ENCODE results near the gene AOPEP.

AOPEP gene

DNA sequence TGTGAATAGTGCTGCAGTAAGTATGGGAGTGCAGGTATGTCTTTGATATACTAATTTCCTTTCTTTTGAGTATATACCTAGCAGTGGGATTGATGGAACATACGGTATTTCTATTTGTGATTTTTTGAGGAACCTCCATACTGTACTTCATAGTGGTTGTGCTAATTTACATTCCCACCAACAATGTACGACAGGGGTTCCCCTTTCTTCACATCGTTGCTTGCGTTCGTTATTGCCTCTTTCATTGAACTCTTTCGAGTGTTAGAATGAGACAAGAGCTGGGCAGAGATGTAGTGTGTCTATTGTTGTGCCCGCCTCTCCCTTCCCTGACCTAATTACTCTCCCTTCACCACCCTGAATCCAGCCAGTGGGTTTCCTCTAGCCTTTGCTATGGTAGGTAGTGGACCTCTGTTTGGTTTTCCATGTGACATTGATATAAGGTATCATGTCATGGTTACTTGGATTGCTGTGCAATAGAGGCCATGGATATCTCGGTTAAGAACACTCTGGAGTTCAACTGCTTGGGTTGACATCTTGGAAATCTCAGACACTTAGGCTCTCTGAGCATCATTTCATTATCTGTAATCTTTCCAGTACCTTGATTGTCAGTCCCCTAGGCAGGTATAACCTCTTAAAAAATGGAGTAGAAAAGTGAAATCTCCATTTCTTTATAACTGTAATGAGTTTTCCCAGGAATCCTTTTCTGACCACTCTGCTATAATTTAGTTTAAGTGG, 19.5 kb downstream of the AOPEP start:
- Histone ChIP-seq H3F3A (ENCODE audit: insufficient read depth, low read length) (no peaks in the 10 kb centered on the region), H3K9me2 (replicated peaks; ENCODE audit: insufficient read depth, low read length) (no peaks in the 10 kb centered on the region), H3K9ac (ENCODE audit: low read length) (no peak overlapping the region), H3K4me2 (ENCODE audit: low read depth, low read length) (no peak overlapping the region), H3K27ac (ENCODE audit: low read length) (no peak overlapping the region), H3K9me3 (replicated peaks; ENCODE audit: insufficient read depth, low read length) (no peaks in the 10 kb centered on the region), H3K36me3 (replicated peaks; ENCODE audit: insufficient read depth, low read length) (no peaks in the 10 kb centered on the region), H3K4me3 (ENCODE audit: low read length) (no peak overlapping the region), H3K27me3 (replicated peaks; ENCODE audit: insufficient read depth, low read length) (no peaks in the 10 kb centered on the region), H3K79me2 (ENCODE audit: low read length) (no peaks in the 10 kb centered on the region), H3K4me1 (ENCODE audit: low read length) (no peaks in the 10 kb centered on the region), H4K20me1 (ENCODE audit: insufficient read depth, low read length) (no peaks in the 10 kb centered on the region), H2AFZ (ENCODE audit: low read length) (no peak overlapping the region)
- no peak for DNase-seq
- TF ChIP-seq, protein P1, sequence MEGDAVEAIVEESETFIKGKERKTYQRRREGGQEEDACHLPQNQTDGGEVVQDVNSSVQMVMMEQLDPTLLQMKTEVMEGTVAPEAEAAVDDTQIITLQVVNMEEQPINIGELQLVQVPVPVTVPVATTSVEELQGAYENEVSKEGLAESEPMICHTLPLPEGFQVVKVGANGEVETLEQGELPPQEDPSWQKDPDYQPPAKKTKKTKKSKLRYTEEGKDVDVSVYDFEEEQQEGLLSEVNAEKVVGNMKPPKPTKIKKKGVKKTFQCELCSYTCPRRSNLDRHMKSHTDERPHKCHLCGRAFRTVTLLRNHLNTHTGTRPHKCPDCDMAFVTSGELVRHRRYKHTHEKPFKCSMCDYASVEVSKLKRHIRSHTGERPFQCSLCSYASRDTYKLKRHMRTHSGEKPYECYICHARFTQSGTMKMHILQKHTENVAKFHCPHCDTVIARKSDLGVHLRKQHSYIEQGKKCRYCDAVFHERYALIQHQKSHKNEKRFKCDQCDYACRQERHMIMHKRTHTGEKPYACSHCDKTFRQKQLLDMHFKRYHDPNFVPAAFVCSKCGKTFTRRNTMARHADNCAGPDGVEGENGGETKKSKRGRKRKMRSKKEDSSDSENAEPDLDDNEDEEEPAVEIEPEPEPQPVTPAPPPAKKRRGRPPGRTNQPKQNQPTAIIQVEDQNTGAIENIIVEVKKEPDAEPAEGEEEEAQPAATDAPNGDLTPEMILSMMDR (IDR thresholded peaks at IDR 0.05; ENCODE audit: low read length) = no peak
- TF ChIP-seq EZH2 (optimal IDR thresholded peaks at IDR 0.05; ENCODE audit: low read depth, low read length) = no peak

DNA sequence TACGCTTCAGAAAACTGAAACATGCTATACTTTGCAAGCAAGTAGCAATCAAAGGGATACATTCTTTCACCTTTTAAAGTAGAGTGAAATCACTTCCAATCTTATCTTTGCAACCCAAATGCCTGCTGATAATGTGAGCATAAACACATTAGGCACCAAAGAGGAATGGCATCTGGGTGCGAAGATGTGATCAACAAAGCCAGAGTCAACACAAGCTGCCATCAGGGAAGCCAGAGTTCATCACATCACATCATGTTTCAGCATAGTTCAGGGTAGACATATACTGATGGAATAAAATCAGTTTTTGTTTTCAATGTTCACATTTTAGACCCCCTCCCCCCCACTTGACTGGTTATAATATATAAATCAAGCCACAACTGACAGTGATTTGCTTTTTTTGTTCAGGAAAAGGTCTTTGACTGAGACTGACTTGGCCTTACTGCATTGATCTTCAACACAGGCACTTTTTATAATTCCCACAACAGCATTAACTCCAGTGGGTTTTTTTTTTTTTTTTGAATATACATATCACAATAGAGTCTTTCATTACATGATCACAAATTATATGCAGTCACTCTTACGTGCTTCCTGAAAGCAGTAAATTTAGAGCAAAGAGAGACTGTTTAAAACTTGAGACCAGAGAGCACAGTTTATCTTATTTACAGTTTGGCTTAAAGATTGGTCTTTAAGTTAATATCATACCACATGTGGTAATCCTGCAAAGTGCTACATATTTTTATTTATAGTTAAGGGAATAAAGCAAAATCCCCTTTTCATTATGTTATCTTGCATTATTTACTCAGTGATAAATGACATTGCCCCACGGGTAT, 20.3 kb downstream of the AOPEP start:
- Histone ChIP-seq H3K36me3 (replicated peaks; ENCODE audit: insufficient read depth, low read length) (no peaks in the 10 kb centered on the region), H3K9me3 (replicated peaks; ENCODE audit: insufficient read depth, low read length) (no peaks in the 10 kb centered on the region)

DNA sequence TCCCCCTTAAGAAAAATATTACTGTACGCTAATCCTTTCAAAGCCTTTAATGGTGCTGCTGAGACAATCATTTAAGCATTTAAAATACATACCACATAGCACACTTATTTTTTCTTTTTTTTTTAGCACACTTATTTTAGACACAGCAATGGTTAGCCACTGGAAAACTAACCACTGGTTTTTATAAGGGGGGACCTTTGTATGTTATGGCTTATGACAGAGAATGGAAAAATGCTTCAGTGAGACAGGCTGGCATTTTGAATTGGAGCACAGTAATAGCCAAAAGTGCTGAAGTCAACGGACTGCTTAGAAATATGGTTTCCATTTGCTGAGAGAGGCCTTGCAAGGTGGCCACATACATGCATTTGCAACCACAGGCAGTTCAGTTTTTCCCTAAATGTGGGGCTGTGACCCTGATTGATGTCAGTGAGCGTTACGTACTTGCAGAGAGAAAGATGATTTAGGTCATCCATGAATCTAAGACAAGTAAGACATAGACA, 28.5 kb downstream of the AOPEP start:
- Histone ChIP-seq H3K9ac (ENCODE audit: low read length) (no peak overlapping the region), H3K9me2 (replicated peaks; ENCODE audit: insufficient read depth, low read length) (no peaks in the 10 kb centered on the region), H3K27me3 (replicated peaks; ENCODE audit: insufficient read depth, low read length) (no peaks in the 10 kb centered on the region), H4K20me1 (ENCODE audit: insufficient read depth, low read length) (no peaks in the 10 kb centered on the region), H3K79me2 (ENCODE audit: low read length) (no peaks in the 10 kb centered on the region), H3K4me2 (ENCODE audit: low read depth, low read length) (no peak overlapping the region), H3F3A (ENCODE audit: insufficient read depth, low read length) (no peaks in the 10 kb centered on the region), H3K27ac (ENCODE audit: low read length) (no peak overlapping the region), H3K36me3 (replicated peaks; ENCODE audit: insufficient read depth, low read length) (no peaks in the 10 kb centered on the region), H3K4me1 (ENCODE audit: low read length) (no peaks in the 10 kb centered on the region), H3K9me3 (replicated peaks; ENCODE audit: insufficient read depth, low read length) (no peaks in the 10 kb centered on the region), H3K4me3 (ENCODE audit: low read length) (no peak overlapping the region), H2AFZ (ENCODE audit: low read length) (no peak overlapping the region)
- TF ChIP-seq, protein P1 (IDR thresholded peaks at IDR 0.05; ENCODE audit: low read length) = no peak
- TF ChIP-seq EZH2phosphoT487 (IDR thresholded peaks at IDR 0.05; ENCODE audit: low read length) (no peak), EZH2 (optimal IDR thresholded peaks at IDR 0.05; ENCODE audit: low read depth, low read length) (no peak)
- no peak for DNase-seq

More for the DNA sequence above, 20.3 kb downstream of the AOPEP start:
- Histone ChIP-seq H2AFZ (ENCODE audit: low read length) (no peak overlapping the region), H3F3A (ENCODE audit: insufficient read depth, low read length) (no peaks in the 10 kb centered on the region), H3K4me1 (ENCODE audit: low read length) (no peaks in the 10 kb centered on the region), H3K27me3 (replicated peaks; ENCODE audit: insufficient read depth, low read length) (no peaks in the 10 kb centered on the region), H3K79me2 (ENCODE audit: low read length) (no peaks in the 10 kb centered on the region), H3K27ac (ENCODE audit: low read length) (no peak overlapping the region), H4K20me1 (ENCODE audit: insufficient read depth, low read length) (no peaks in the 10 kb centered on the region), H3K4me3 (ENCODE audit: low read length) (no peak overlapping the region), H3K9ac (ENCODE audit: low read length) (no peak overlapping the region), H3K9me2 (replicated peaks; ENCODE audit: insufficient read depth, low read length) (no peaks in the 10 kb centered on the region), H3K4me2 (ENCODE audit: low read depth, low read length) (no peak overlapping the region)
- TF ChIP-seq EZH2 (optimal IDR thresholded peaks at IDR 0.05; ENCODE audit: low read depth, low read length) = no peak
- TF ChIP-seq EZH2phosphoT487 (IDR thresholded peaks at IDR 0.05; ENCODE audit: low read length) = no peak
- TF ChIP-seq, protein P1 (IDR thresholded peaks at IDR 0.05; ENCODE audit: low read length) = no peak
- DNase-seq = no peak

Measured in MM.1S (cell line).